OCI-LY7 (cell line): ENCODE data around the gene ADAT1. TPM values are rescaled to one million over a fixed set of nuclear protein-coding genes. Genes with fewer than 3 reads are reported as not detected.

Source experiments
- BruUV-seq: library from RNA; stranded (reverse); fragments of 400-500 nt; replicated peaks from 2 replicates; lab custom pipeline; 2021; lab: Mats Ljungman, UMichigan
- CTCF ChIA-PET: fragments of 300-600 bp; sonication (Branson Sonifier 250); formaldehyde crosslinking; loops from one replicate; lab custom pipeline; 2022; ENCODE audit warnings: antibody characterized with exemption; ENCODE audit not compliant: unreplicated experiment; lab: Charles Lee
- POLR2A ChIA-PET: fragments of 300-600 bp; sonication (Branson Sonifier 250); formaldehyde crosslinking; loops from one replicate; lab custom pipeline; 2022; ENCODE audit warnings: antibody characterized with exemption; lab: Charles Lee
- DNase-seq: peaks from one replicate; pipeline ENCODE4 v3.0.0-alpha.2; 2015; ENCODE audit warnings: low spot score
- H2AFZ ChIP-seq: fragments of 200-600 bp; sonication (generic), shearing (Covaris generic); 2 replicates; pipeline ENCODE4 v1.6.1; 2014; ENCODE audit warnings: mild to moderate bottlenecking, antibody characterized with exemption, low read length, moderate library complexity
- H3K27ac ChIP-seq: fragments of 200-600 bp; sonication (generic); 2 replicates; pipeline ENCODE4 v1.5.1; 2014; ENCODE audit warnings: mixed run types, low read depth, mild to moderate bottlenecking, moderate library complexity, low read length, inconsistent platforms; ENCODE audit not compliant: poor library complexity, severe bottlenecking
- H3K36me3 ChIP-seq: fragments of 200-600 bp; sonication (generic); 2 replicates; pipeline ENCODE4 v1.6.1; 2014; ENCODE audit warnings: mild to moderate bottlenecking, antibody characterized with exemption, low read length, moderate library complexity, mixed read lengths; ENCODE audit not compliant: insufficient read depth
- H3K4me1 ChIP-seq: fragments of 200-600 bp; sonication (generic); 2 replicates; pipeline ENCODE4 v1.5.1; 2014; ENCODE audit warnings: mild to moderate bottlenecking, low read length; ENCODE audit not compliant: insufficient read depth, poor library complexity, severe bottlenecking
- H3K4me2 ChIP-seq: fragments of 200-600 bp; sonication (generic); 2 replicates; pipeline ENCODE4 v1.6.1; 2014; ENCODE audit warnings: mild to moderate bottlenecking, low read length
- H3K4me3 ChIP-seq: fragments of 200-600 bp; sonication (generic); 2 replicates; pipeline ENCODE4 v1.5.1; 2014; ENCODE audit warnings: mild to moderate bottlenecking, low read depth, low read length; ENCODE audit not compliant: poor library complexity, severe bottlenecking
- H3K79me2 ChIP-seq: fragments of 200-600 bp; sonication (generic); 2 replicates; pipeline ENCODE4 v1.6.1; 2016; ENCODE audit warnings: low read depth, mild to moderate bottlenecking, low read length, moderate library complexity, mixed read lengths; ENCODE audit not compliant: insufficient read depth
- H3K9me2 ChIP-seq: fragments of 200-600 bp; sonication (generic); 2 replicates; pipeline ENCODE4 v1.6.1; 2016; ENCODE audit warnings: mild to moderate bottlenecking, low read length, mixed read lengths; ENCODE audit not compliant: insufficient read depth
- H3K9me3 ChIP-seq: fragments of 200-600 bp; sonication (generic); 2 replicates; pipeline ENCODE4 v1.6.1; 2014; ENCODE audit warnings: mild to moderate bottlenecking, mixed run types, low read length, mixed read lengths
- H4K20me1 ChIP-seq: fragments of 200-600 bp; sonication (generic); 2 replicates; pipeline ENCODE4 v1.6.1; 2014; ENCODE audit warnings: mild to moderate bottlenecking, antibody characterized with exemption, low read length, moderate library complexity, mixed read lengths; ENCODE audit not compliant: insufficient read depth
- EZH2phosphoT487 ChIP-seq: fragments of 200-600 bp; sonication (generic); IDR thresholded peaks from 2 replicates; pipeline ENCODE4 v1.6.1; 2018; ENCODE audit warnings: low read depth, borderline replicate concordance, mild to moderate bottlenecking, mixed run types, antibody characterized with exemption, low read length, moderate library complexity, mixed read lengths
- intact Hi-C: fragments of 100-400 bp; cut with micrococcal nuclease; formaldehyde crosslinking; loops from one replicate; pipeline ENCODE4 v1.10.0; 2022; ENCODE audit not compliant: unreplicated experiment
- total RNA-seq, 2 experiments: library from RNA; depleted of rRNA in 1 of 2; stranded (reverse); fragments of >200 nt in 1 of 2; shearing (Covaris generic) in 1 of 2; gene quantifications; 2 replicates each; pipeline ENCODE4 v1.2.3, GENCODE V29; 2014 to 2022
- TF ChIP-seq, protein P1 (sequence below): fragments of 200-600 bp; sonication (generic); conservative IDR thresholded peaks from 2 replicates; pipeline ENCODE4 v1.5.1; 2014; ENCODE audit warnings: mild to moderate bottlenecking, antibody characterized with exemption, low read length, moderate library complexity, mixed read lengths

The ADAT1 gene
- total RNA-seq, 2 experiments from 2014 or later, result 53.4 to 91.7 TPM

DNA sequence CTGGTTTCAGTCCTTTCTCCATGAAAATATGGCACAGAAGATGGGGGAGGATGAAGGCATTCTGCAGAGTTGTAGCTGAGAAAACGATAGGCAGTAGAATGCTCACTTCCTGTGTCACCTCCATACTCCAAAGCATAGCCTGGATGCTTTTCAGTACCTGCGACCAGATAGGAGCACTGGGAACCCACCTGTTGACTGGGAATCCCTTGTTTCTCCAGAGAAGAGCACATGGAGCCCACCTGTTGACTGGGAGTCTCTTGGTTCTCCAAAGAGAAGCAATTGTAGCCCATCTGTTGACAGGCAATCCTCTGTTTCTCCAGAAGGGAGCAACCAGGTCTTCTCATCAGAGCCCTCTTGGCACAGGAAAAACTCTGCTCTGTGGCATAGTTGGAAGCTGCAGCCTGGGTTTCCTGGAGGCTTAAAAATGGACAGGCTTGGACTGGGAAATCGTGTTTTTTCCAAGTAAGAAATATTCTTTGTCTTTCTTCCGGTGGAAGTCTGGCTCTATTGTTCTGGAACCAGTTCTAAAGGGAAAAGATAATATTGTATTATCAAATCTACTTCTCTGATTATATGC is 37.7 kb upstream of the ADAT1 start:
- peaks cover 49% of the 10 kb centered on the region for H3K36me3 ChIP-seq
- H3K79me2 ChIP-seq, result no peaks in the 10 kb centered on the region
- intact Hi-C loops, result no loop called here
- no peak for DNase-seq
- TF ChIP-seq EZH2phosphoT487, result no peak
- TF ChIP-seq, protein P1, sequence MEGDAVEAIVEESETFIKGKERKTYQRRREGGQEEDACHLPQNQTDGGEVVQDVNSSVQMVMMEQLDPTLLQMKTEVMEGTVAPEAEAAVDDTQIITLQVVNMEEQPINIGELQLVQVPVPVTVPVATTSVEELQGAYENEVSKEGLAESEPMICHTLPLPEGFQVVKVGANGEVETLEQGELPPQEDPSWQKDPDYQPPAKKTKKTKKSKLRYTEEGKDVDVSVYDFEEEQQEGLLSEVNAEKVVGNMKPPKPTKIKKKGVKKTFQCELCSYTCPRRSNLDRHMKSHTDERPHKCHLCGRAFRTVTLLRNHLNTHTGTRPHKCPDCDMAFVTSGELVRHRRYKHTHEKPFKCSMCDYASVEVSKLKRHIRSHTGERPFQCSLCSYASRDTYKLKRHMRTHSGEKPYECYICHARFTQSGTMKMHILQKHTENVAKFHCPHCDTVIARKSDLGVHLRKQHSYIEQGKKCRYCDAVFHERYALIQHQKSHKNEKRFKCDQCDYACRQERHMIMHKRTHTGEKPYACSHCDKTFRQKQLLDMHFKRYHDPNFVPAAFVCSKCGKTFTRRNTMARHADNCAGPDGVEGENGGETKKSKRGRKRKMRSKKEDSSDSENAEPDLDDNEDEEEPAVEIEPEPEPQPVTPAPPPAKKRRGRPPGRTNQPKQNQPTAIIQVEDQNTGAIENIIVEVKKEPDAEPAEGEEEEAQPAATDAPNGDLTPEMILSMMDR, result no peak
- no peak overlapping the region for H3K4me2 ChIP-seq
- no peaks in the 10 kb centered on the region for H4K20me1 ChIP-seq
- no peak overlapping the region for H3K27ac ChIP-seq
- H2AFZ ChIP-seq, result no peak overlapping the region
- BruUV-seq, result no TSS peak
- H3K4me1 ChIP-seq, result no peaks in the 10 kb centered on the region
- no peaks in the 10 kb centered on the region for H3K9me2 ChIP-seq
- CTCF ChIA-PET, result no interaction called here
- H3K4me3 ChIP-seq, result no peak overlapping the region
- POLR2A ChIA-PET, result no interaction called here
- H3K9me3 ChIP-seq, result no peaks in the 10 kb centered on the region

DNA sequence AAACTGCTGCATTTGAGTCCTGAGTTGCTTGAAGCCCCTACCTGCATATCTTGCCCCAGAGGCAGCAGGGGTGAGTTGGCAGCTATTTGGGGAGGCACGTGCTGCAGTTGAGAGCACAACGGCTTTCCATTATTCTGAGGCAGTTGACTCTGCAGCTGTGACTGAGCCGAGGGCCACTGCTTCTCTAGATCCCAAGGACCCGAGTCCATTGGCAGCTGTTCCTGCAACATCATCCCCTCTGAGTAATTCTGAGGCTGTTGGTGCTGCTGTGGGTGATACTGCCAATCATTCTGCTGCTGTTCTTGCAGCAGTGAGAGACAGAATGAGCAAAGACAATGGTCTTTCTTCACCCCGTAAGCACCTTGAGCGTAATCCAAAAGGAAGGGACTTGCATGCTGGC is 37.2 kb upstream of the ADAT1 start:
- H3K79me2 ChIP-seq, result no peaks in the 10 kb centered on the region
- H4K20me1 ChIP-seq, result no peaks in the 10 kb centered on the region
- DNase-seq, result no peak
- BruUV-seq, result no TSS peak
- H3K4me2 ChIP-seq, result no peak overlapping the region
- H2AFZ ChIP-seq, result no peak overlapping the region
- H3K4me1 ChIP-seq, result no peaks in the 10 kb centered on the region
- TF ChIP-seq, protein P1, result no peak
- no peak for TF ChIP-seq EZH2phosphoT487
- H3K9me3 ChIP-seq, result no peaks in the 10 kb centered on the region
- peaks cover 54% of the 10 kb centered on the region for H3K36me3 ChIP-seq
- H3K4me3 ChIP-seq, result no peak overlapping the region
- ChIA-PET CTCF (no interaction called here), POLR2A (interaction anchor here (0.7 kb wide), 2 partner anchors 13 to 16 kb away, joined by 5 to 6 read pairs; no protein-coding TSS in a partner anchor)
- no peaks in the 10 kb centered on the region for H3K9me2 ChIP-seq
- intact Hi-C loops, result no loop called here
- H3K27ac ChIP-seq, result no peak overlapping the region

DNA sequence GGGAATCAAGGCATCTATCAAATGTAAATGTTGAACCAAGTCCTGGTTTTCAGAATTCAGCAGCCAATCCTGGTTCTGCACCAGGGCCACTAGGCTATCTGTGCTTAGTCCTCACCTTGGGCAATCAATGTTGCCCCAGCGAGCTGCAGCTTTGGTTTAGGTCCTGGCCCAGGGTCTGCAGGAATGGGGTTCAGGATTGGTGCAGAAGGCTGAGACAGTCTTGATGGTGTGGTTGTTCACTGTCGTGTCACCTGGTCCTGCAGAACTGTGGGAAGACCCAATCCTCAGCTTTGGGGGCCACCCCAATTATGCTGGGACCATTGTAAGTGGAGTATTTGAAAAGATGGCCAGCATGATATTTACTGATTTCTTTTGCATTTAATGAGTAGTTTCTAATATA is 35.1 kb upstream of the ADAT1 start:
- no peak for DNase-seq
- TF ChIP-seq, protein P1, result no peak
- no peak for TF ChIP-seq EZH2phosphoT487
- ChIA-PET CTCF (no interaction called here), POLR2A (interaction anchor here (1.0 kb wide), 1 partner anchor 104 kb away, joined by 3 read pairs; no protein-coding TSS in a partner anchor)
- Histone ChIP-seq H3K79me2 (peaks cover 13% of the 10 kb centered on the region), H2AFZ (no peak overlapping the region), H3K9me2 (no peaks in the 10 kb centered on the region), H3K4me3 (no peak overlapping the region), H3K4me1 (peaks cover 12% of the 10 kb centered on the region), H3K9me3 (no peaks in the 10 kb centered on the region), H3K27ac (no peak overlapping the region), H3K36me3 (peaks cover 72% of the 10 kb centered on the region), H3K4me2 (no peak overlapping the region), H4K20me1 (peaks cover 6% of the 10 kb centered on the region; the same call in 1 of the 2 replicates)
- intact Hi-C loops, result no loop called here
- BruUV-seq, result no TSS peak
